Heart left ventricle (tissue), 13 donors: ENCODE data around the gene LSAMP.

Experiments
- CTCF ChIP-seq, 12 donors: fragments of 200-600 bp; sonication (generic) in 4 of 12; IDR thresholded peaks; one replicate each; pipeline versions ENCODE4 v1.5.0 to v1.8.0; 2018 to 2022; ENCODE audit warnings: antibody characterized with exemption in 12 of 12, mild to moderate bottlenecking in 5 of 12
- POLR2A ChIP-seq, 2 donors: fragments of 450-650 bp; IDR thresholded peaks; one replicate each; pipeline ENCODE4 v1.6.1; 2017; ENCODE audit warnings: antibody characterized with exemption in 2 of 2, mild to moderate bottlenecking in 2 of 2, moderate library complexity in 2 of 2
- donor health status: ischemic (EF 13 %, LVEDD 7.1; RV severe dilation, severe dysfunction).
- donor health status: DM: no; HTN: yes; CAD: no.
- donor health status: DM: no; HTN: no; CAD: no.
- donor health status: ischemic (EF 25% LVEDD 6.9; RV normal size, moderate dysfunction).
- donor health status: ischemic (EF 25% LVEDD 5.7; RV mildly dilated, moderate dysfunction).
- donor health status: ischemic (EF 35%, LVEDD 5.7; RV mildly dilated, moderate dysfunction).
- donor health status: nonischemic (EF 11% LVEDD 7.7; RV severe dilation, severe dysfunction).
- donor health status: DM: yes; HTN: yes; CAD: no.
- donor health status: PGD.
- donor health status: ischemic (EF 29% LVEDD 5.4; RV normal size, mild dysfunction).
- donor health status: nonischemic (EF 23%, LVEDD 6.1; RV moderate dilation, normal function).

DNA sequence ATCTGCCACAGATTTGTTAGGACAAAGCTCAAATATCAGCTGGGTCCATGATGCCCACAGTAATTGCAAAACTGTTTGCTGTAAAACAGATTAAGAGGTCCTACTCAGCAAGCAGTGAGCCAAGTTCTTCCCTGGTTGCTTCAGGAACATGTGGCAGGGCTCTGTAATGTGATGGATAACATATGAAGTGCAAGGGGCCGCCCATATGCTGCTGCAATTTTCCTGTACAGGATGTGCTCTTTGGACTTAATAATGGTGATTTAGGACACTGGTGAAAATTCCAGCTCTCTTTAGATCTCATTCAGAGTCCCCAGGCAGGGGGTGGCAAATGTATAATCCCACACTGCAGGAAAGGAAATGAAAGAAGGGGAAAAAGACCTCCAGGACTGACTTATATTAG, 289.4 kb downstream of the LSAMP start:
- TF ChIP-seq CTCF (IDR thresholded peaks at IDR 0.05) (no peak), POLR2A (IDR thresholded peaks at IDR 0.05) (no peak)
